Panc1 (cell line): ENCODE data around the gene GABRG3. TPM values are rescaled to one million over a fixed set of nuclear protein-coding genes. Genes with fewer than 3 reads are reported as not detected.

Experiments used
- ATAC-seq: fragments of 200-7000 bp; cut with Tn5 transposase; 2 replicates; pipeline ENCODE4 v1.9.1; 2020; ENCODE audit warnings: mild to moderate bottlenecking, moderate library complexity
- BruUV-seq: library from RNA; stranded (reverse); fragments of 400-500 nt; replicated peaks from 2 replicates; lab custom pipeline; 2021; lab: Mats Ljungman, UMichigan
- CTCF ChIA-PET: fragments of 300-600 bp; sonication (Branson Sonifier 250); formaldehyde crosslinking; loops from one replicate; lab custom pipeline; 2022; ENCODE audit warnings: antibody characterized with exemption; lab: Charles Lee
- POLR2A ChIA-PET: fragments of 300-600 bp; sonication (Branson Sonifier 250); formaldehyde crosslinking; loops from one replicate; lab custom pipeline; 2022; ENCODE audit warnings: antibody characterized with exemption; lab: Charles Lee
- DNase-seq: peaks from one replicate; pipeline ENCODE4 v3.0.0-alpha.2; 2010; ENCODE audit warnings: low read depth, low spot score
- H3K27ac ChIP-seq: 2 replicates; pipeline ENCODE4 v1.5.1; 2011; ENCODE audit warnings: mild to moderate bottlenecking, low read length, inconsistent platforms
- H3K27me3 ChIP-seq: fragments of 200-500 bp; sonication (Bioruptor generic); 2 replicates; pipeline ENCODE4 v1.6.0; 2014; ENCODE audit warnings: low read length, inconsistent platforms; ENCODE audit not compliant: control insufficient read depth, insufficient read depth
- H3K36me3 ChIP-seq: fragments of 200-500 bp; sonication (Bioruptor generic); 2 replicates; pipeline ENCODE4 v1.5.1; 2014; ENCODE audit warnings: inconsistent platforms, mild to moderate bottlenecking, low read length, moderate library complexity; ENCODE audit not compliant: control insufficient read depth, insufficient read depth
- H3K4me1 ChIP-seq: 2 replicates; pipeline ENCODE4 v1.5.1; 2011; ENCODE audit warnings: inconsistent platforms, mild to moderate bottlenecking, low read length, moderate library complexity; ENCODE audit not compliant: control insufficient read depth, insufficient read depth
- H3K4me3 ChIP-seq, 2 experiments: 2 replicates each; pipeline ENCODE4 v1.5.1; 2011 to 2012; ENCODE audit warnings: low read depth in 2 of 2, low read length in 2 of 2, mild to moderate bottlenecking in 2 of 2, inconsistent platforms in 1 of 2, moderate library complexity in 1 of 2
- H3K9me3 ChIP-seq: fragments of 200-500 bp; sonication (Bioruptor generic); 2 replicates; pipeline ENCODE4 v1.5.1; 2014; ENCODE audit warnings: low read depth, mild to moderate bottlenecking, inconsistent platforms, low read length, moderate library complexity; ENCODE audit not compliant: control insufficient read depth, insufficient read depth
- CTCF ChIP-seq: fragments of 450-650 bp; IDR thresholded peaks from 2 replicates; pipeline ENCODE4 v1.5.1; 2017; ENCODE audit warnings: mild to moderate bottlenecking
- POLR2AphosphoS5 ChIP-seq: IDR thresholded peaks from 2 replicates; pipeline ENCODE4 v1.6.1; 2012; ENCODE audit warnings: mild to moderate bottlenecking, low read depth, low read length, moderate library complexity
- SIN3A ChIP-seq: IDR thresholded peaks from 2 replicates; pipeline ENCODE4 v1.6.1; 2012; ENCODE audit warnings: low read depth, mild to moderate bottlenecking, low read length, moderate library complexity, borderline replicate concordance; ENCODE audit not compliant: insufficient read depth
- TCF7L2 ChIP-seq: IDR thresholded peaks from 2 replicates; pipeline ENCODE4 v1.6.1; 2011; ENCODE audit warnings: mild to moderate bottlenecking, low read depth, low read length, inconsistent platforms
- in situ Hi-C: cut with HindIII; loops from 2 replicates; pipeline ENCODE4 v1.10.0; 2016; ENCODE audit warnings: low sequenced_read_pairs, low pct_unique_long_range_greater_than_20kb
- intact Hi-C: fragments of 100-400 bp; cut with micrococcal nuclease; formaldehyde crosslinking; loops from one replicate; pipeline ENCODE4 v1.10.0; 2022; ENCODE audit not compliant: unreplicated experiment
- total RNA-seq: library from RNA; stranded (reverse); gene quantifications from one replicate; pipeline ENCODE4 v1.2.1, GENCODE V29; 2021; ENCODE audit not compliant: unreplicated experiment
- TF ChIP-seq, protein P1 (sequence below), 2 experiments: IDR thresholded peaks; 2 replicates each; pipeline ENCODE4 v1.6.1; 2011 to 2012; ENCODE audit warnings: low read depth in 2 of 2, control low read depth in 1 of 2, low read length in 1 of 2, mild to moderate bottlenecking in 1 of 2, moderate library complexity in 1 of 2; ENCODE audit not compliant: insufficient read depth in 1 of 2

GABRG3 gene
- total RNA-seq, 1 experiment from 2014 or later, result not detected

DNA sequence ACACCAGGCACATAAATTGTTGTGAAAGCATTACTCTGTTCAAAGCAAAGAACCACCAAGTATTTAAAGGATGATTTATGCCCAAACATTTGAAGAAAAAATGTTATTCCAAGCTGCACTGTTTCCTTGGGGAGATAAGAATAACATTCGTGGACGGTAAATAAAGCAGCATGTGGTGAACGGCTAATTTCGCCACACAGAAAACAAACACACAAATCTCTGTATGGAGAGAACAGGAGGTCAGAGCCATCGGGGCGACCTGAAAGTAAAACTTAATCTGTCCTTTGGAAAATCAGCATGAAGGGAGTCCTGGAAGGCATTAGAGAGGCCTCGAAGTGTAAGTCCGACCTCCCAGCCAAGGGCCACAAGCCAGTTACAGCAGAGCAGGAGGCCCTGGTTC is 27.1 kb upstream of the GABRG3 start:
- in situ Hi-C loops (no loop called here), intact Hi-C loops (no loop called here)
- no peaks in the 10 kb centered on the region for H3K4me1 ChIP-seq
- no peaks in the 10 kb centered on the region for H3K27me3 ChIP-seq
- no TSS peak for BruUV-seq
- H3K27ac ChIP-seq, result no peak overlapping the region
- CTCF ChIA-PET, result no interaction called here
- no peaks in the 10 kb centered on the region for H3K36me3 ChIP-seq
- POLR2A ChIA-PET, result no interaction called here
- ATAC-seq (no peak), DNase-seq (no peak)
- H3K4me3 ChIP-seq, result no peak overlapping the region
- TF ChIP-seq SIN3A, result no peak
- TF ChIP-seq, protein P1, sequence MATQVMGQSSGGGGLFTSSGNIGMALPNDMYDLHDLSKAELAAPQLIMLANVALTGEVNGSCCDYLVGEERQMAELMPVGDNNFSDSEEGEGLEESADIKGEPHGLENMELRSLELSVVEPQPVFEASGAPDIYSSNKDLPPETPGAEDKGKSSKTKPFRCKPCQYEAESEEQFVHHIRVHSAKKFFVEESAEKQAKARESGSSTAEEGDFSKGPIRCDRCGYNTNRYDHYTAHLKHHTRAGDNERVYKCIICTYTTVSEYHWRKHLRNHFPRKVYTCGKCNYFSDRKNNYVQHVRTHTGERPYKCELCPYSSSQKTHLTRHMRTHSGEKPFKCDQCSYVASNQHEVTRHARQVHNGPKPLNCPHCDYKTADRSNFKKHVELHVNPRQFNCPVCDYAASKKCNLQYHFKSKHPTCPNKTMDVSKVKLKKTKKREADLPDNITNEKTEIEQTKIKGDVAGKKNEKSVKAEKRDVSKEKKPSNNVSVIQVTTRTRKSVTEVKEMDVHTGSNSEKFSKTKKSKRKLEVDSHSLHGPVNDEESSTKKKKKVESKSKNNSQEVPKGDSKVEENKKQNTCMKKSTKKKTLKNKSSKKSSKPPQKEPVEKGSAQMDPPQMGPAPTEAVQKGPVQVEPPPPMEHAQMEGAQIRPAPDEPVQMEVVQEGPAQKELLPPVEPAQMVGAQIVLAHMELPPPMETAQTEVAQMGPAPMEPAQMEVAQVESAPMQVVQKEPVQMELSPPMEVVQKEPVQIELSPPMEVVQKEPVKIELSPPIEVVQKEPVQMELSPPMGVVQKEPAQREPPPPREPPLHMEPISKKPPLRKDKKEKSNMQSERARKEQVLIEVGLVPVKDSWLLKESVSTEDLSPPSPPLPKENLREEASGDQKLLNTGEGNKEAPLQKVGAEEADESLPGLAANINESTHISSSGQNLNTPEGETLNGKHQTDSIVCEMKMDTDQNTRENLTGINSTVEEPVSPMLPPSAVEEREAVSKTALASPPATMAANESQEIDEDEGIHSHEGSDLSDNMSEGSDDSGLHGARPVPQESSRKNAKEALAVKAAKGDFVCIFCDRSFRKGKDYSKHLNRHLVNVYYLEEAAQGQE (IDR thresholded peaks at IDR 0.05; ENCODE audit: insufficient read depth in 1 of 2, low read depth in 2 of 2, low read length in 1 of 2), result no peak
- H3K9me3 ChIP-seq, result no peaks in the 10 kb centered on the region

DNA sequence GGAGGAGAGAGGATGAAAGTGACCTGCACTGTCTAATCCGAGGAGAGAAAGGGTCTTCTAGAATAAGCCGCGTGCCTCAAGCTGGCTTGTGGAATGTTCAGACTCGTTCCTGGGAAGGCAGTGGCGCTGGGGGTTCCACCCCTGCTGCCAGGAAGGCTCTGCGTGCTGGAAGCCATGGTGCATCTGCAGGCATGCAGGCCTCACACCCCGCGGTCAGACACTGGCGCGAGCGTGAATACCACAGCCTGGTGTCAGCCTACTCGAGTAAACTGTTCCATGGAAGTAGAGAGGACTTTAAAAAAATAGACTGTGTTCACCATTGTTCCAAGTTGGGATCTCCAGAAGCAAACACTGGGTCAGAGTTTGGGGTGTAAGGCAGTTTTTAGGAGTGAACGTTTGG is 25.9 kb upstream of the GABRG3 start:
- Histone ChIP-seq H3K27ac (no peak overlapping the region), H3K36me3 (no peaks in the 10 kb centered on the region), H3K27me3 (no peaks in the 10 kb centered on the region), H3K4me1 (no peaks in the 10 kb centered on the region), H3K4me3 (no peak overlapping the region), H3K9me3 (no peaks in the 10 kb centered on the region)
- intact Hi-C loops (no loop called here), in situ Hi-C loops (no loop called here)
- TF ChIP-seq, protein P1 (IDR thresholded peaks at IDR 0.05; ENCODE audit: insufficient read depth in 1 of 2, low read depth in 2 of 2, low read length in 1 of 2), result no peak
- TF ChIP-seq CTCF (no peak), SIN3A (no peak), TCF7L2 (no peak), POLR2AphosphoS5 (no peak)
- ATAC-seq (no peak), DNase-seq (no peak)
- BruUV-seq, result no TSS peak
- POLR2A ChIA-PET, result no interaction called here
- CTCF ChIA-PET, result no interaction called here
